Measurements from ENCODE around the gene RIN2.
"Not testable (repeated sequence)": the region's sequence is repeated elsewhere in the genome, so short reads cannot be mapped to it uniquely, and the experiment has no call there.

Gene RIN2

DNA sequence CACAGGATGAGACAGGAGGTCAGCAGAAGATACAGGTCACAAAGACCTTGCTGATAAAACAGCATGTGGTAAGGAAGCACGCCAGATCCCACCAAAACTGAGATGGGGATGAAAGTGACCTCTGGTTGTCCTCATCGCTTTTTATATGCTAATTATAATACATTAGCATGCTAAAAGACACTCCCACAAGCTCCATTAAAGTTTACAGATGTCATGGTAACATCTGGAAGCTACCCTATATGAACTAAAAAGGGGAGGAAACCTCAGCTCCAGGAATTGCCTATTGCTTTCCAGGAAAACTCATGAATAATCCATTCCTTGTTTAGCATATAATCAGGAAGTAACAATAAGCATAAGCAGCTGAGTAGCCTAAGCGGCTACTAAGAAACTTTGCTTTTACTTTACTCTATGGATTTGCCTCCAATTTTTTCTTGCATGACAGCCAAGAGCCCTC is 8.4 kb upstream of the RIN2 start:
- H3K27ac ChIP-seq: peak overlapping the region; percentile 61; the same call in 1 of the 2 replicates
- POLR2A ChIA-PET (ENCODE audit: low non-redundant PET): no interaction called here
- TF ChIP-seq CTCF (conservative IDR thresholded peaks at IDR 0.05; ENCODE audit: low read depth): no peak
- DNase-seq (ENCODE audit: low spot score): no peak
- CTCF ChIA-PET: interaction anchor here (0.6 to 0.7 kb wide), 3 partner anchors 12 to 1872 kb away, joined by 3 to 4 read pairs (median 3); no protein-coding TSS in a partner anchor

DNA sequence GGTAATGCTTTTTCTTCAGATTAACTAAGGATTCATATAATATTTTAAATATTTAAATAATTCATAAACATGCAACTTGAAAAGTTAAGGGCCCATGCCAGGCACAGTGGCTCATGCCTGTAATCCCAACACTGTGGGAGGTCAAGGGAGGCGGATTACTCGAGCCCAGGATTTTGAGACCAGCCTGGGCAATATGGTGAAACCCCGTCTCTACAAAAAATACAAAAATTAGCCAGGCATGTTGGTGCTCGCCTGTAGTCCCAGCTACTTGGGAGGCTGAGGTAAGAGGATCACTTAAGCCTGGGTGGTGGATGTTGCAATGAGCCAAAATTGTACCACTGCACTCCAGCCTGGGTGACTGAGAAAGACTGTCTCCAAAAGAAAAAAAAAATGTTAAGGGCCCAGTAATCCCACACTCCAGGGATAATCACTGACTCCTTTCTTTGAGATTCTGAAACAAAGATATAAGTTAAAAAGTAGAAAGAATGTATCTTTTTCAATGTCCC is 7.9 kb upstream of the RIN2 start:
- no peak for TF ChIP-seq CTCF (conservative IDR thresholded peaks at IDR 0.05; ENCODE audit: low read depth)
- POLR2A ChIA-PET (ENCODE audit: low non-redundant PET): no interaction called here
- CTCF ChIA-PET: interaction anchor here (0.7 kb wide), 1 partner anchor 13 kb away, joined by 3 read pairs; no protein-coding TSS in a partner anchor
- peak overlapping the region; percentile 61 for H3K27ac ChIP-seq
- DNase-seq (ENCODE audit: low spot score): no peak

DNA sequence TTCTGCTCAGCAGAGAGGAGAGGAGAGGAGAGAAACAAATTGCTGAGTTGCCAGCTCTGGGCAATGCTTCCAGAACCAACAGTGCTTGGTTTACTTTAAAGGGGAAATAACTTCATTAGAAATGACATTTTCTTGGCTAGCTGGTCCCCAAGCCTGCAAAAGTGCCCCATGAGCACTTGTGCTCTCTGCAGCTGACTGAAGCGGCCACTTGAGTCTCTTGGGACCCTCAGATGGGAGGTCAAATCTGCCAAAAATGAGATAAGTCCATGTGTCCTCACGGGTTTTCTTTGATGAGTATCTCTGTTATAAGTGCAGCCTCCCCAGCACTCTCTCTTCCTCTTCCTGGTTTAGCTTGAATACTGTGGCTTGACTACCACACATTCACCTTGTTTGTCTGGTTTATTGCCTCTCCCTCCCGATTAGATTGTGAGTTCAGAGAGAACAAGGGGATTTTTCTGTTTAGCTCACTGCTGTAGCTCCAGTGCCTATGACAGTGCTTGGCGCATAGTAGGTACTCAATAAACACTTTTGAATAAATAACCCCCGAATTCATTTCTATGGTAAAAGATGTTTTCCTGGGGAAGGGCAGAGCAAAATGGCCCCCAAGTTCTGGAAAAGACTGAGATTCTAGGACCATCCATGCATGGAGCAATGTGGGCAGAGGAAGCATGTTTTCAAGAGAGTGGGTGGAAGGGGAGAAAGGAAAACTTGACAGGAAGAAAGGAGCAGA is 7.0 kb upstream of the RIN2 start:
- no peak overlapping the region for H3K27ac ChIP-seq
- ChIA-PET CTCF (interaction anchor here (0.9 kb wide), 1 partner anchor 11 kb away, joined by 3 read pairs; no protein-coding TSS in a partner anchor), POLR2A (ENCODE audit: low non-redundant PET) (no interaction called here)
- no peak for DNase-seq (ENCODE audit: low spot score)
- TF ChIP-seq CTCF (conservative IDR thresholded peaks at IDR 0.05; ENCODE audit: low read depth): no peak

GRCh38 chr20:19754201-19754600 is 3.9 kb upstream of the RIN2 start:
- H3K27ac ChIP-seq; POLR2A ChIA-PET (ENCODE audit: low non-redundant PET); DNase-seq (ENCODE audit: low spot score); CTCF ChIA-PET: not testable (repeated sequence)

GRCh38 chr20:19756761-19757486 is 1.1 kb upstream of the RIN2 start:
- no peak for DNase-seq (ENCODE audit: low spot score)
- peak overlapping the region; percentile 92 for H3K27ac ChIP-seq
- CTCF ChIA-PET: interaction anchor here (0.6 kb wide), 1 partner anchor 146 kb away, joined by 4 read pairs; no protein-coding TSS in a partner anchor
- POLR2A ChIA-PET (ENCODE audit: low non-redundant PET): interaction anchor here (1.0 kb wide), 1 partner anchor 59 kb away, joined by 3 read pairs; no protein-coding TSS in a partner anchor
- TF ChIP-seq CTCF (conservative IDR thresholded peaks at IDR 0.05; ENCODE audit: low read depth): no peak; the same call in 1 of the 2 replicates

DNA sequence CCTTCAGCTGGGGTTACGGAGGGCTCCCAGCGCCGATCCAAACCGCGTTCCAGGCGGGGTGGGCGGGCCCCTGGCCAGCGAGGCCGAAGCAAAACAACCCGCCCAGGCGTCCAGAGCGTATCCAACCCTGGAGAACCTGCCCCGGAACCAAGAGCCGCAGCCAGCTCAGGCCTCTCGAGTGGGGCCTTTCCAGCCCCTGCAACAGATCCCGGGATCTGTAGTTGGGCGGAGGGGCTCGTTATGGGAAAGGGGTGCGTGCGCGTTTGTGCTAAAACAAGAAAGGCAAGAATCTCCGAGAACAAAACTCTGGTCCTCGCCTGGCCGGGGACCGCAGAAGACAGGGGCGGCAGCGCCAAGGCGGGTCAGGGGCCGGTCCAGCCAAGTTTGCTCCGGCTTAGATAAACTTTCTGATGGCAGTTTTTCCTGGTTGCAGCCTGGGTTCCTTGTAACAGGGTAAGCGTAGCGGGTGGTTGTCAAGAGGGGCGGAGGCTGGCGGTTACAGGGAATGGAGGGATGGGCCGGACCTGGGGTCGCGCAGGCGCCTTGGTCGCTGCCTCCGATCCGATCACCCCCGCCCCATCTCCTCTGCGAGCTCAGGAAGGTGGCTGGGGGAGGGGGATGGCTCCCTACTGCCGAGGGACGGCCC is 448 bp upstream of the RIN2 start:
- TF ChIP-seq CTCF (conservative IDR thresholded peaks at IDR 0.05; ENCODE audit: low read depth): no peak
- ChIA-PET POLR2A (ENCODE audit: low non-redundant PET) (interaction anchor here (0.6 to 1.0 kb wide), 2 partner anchors 60 to 67 kb away, joined by 3 to 4 read pairs; no protein-coding TSS in a partner anchor), CTCF (interaction anchor here (0.6 kb wide), 1 partner anchor 145 kb away, joined by 4 read pairs; no protein-coding TSS in a partner anchor)
- peak; percentile 94 for DNase-seq (ENCODE audit: low spot score)
- peak overlapping the region; percentile 92 for H3K27ac ChIP-seq

Measured in RWPE1 (cell line).